SH-SY5Y (cell line): Measurements from ENCODE around the gene PRPF18.

Source experiments
- GATA2 ChIP-seq: IDR thresholded peaks from 2 replicates; pipeline ENCODE4 v1.6.1; 2011; ENCODE audit warnings: mild to moderate bottlenecking, low read depth, low read length
- GATA3 ChIP-seq: IDR thresholded peaks from 2 replicates; pipeline ENCODE4 v1.6.1; 2011; ENCODE audit warnings: low read depth, mild to moderate bottlenecking, low read length, moderate library complexity

DNA sequence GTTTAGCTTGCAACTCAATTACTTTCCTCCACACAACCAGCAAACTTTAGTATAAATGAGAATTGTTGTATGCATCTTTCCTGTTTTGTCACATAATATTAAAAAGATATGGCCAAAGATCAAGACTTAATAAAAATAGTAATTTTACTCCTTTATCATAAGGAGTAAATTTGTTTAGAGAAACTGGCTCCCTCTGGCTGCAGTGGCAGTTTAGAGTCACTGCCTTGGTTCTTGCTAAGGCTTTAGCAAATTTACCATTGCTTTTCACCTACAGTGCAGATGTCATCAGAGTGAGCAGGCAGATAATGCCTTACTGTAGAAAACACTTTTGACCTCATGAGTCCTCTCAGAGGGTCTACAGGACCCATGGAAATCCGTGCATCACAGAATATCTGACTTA, 2.6 kb downstream of the PRPF18 start:
- TF ChIP-seq GATA2, result no peak
- TF ChIP-seq GATA3, result no peak
